ENCODE measurements around the gene S100A8.
A peak's percentile ranks its signal among the peaks of the same experiment; 100 is the strongest.

S100A8 gene

GRCh38 chr1:153346077-153346723 is 44.7 kb downstream of the S100A8 start:
- Histone ChIP-seq H3K9me3 (ENCODE audit: insufficient read depth, low read length) (no peaks in the 10 kb centered on the region), H3K4me2 (ENCODE audit: low read length) (peak overlapping the region; percentile 86), H3K4me3 (ENCODE audit: low read length) (peak overlapping the region; percentile 68), H3K36me3 (replicated peaks; ENCODE audit: low read depth, low read length) (no peaks in the 10 kb centered on the region), H3K9ac (ENCODE audit: low read length) (peak overlapping the region; percentile 55), H3K27ac (ENCODE audit: low read length) (peak overlapping the region; percentile 83), H3K79me2 (ENCODE audit: low read length) (no peaks in the 10 kb centered on the region), H3K4me1 (ENCODE audit: low read length) (peaks cover 83% of the 10 kb centered on the region), H2AFZ (ENCODE audit: low read depth, low read length) (peak overlapping the region; percentile 18; the same call in 1 of the 2 replicates), H4K20me1 (ENCODE audit: insufficient read depth, low read length) (no peaks in the 10 kb centered on the region), H3K27me3 (ENCODE audit: low read depth, low read length) (peaks cover 16% of the 10 kb centered on the region)
- TF ChIP-seq, protein P1, sequence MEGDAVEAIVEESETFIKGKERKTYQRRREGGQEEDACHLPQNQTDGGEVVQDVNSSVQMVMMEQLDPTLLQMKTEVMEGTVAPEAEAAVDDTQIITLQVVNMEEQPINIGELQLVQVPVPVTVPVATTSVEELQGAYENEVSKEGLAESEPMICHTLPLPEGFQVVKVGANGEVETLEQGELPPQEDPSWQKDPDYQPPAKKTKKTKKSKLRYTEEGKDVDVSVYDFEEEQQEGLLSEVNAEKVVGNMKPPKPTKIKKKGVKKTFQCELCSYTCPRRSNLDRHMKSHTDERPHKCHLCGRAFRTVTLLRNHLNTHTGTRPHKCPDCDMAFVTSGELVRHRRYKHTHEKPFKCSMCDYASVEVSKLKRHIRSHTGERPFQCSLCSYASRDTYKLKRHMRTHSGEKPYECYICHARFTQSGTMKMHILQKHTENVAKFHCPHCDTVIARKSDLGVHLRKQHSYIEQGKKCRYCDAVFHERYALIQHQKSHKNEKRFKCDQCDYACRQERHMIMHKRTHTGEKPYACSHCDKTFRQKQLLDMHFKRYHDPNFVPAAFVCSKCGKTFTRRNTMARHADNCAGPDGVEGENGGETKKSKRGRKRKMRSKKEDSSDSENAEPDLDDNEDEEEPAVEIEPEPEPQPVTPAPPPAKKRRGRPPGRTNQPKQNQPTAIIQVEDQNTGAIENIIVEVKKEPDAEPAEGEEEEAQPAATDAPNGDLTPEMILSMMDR (IDR thresholded peaks at IDR 0.05; ENCODE audit: low read depth, low read length) = no peak
- no peak; the same call in 1 of the 2 replicates for TF ChIP-seq EZH2phosphoT487 (IDR thresholded peaks at IDR 0.05; ENCODE audit: low read depth)

- peaks cover 10% of the 10 kb centered on the region; the same call in 1 of the 2 replicates for H3K27me3 ChIP-seq (ENCODE audit: low read depth, low read length)
- H3K36me3 ChIP-seq (replicated peaks; ENCODE audit: low read depth, low read length) = no peaks in the 10 kb centered on the region
- H2AFZ ChIP-seq (ENCODE audit: low read depth, low read length) = peak overlapping the region; percentile 18; the same call in 1 of the 2 replicates
- peak overlapping the region; percentile 68 for H3K4me3 ChIP-seq (ENCODE audit: low read length)
- TF ChIP-seq, protein P1 (IDR thresholded peaks at IDR 0.05; ENCODE audit: low read depth, low read length) = no peak
- TF ChIP-seq EZH2phosphoT487 (IDR thresholded peaks at IDR 0.05; ENCODE audit: low read depth) = no peak; the same call in 1 of the 2 replicates
- H3K79me2 ChIP-seq (ENCODE audit: low read length) = no peaks in the 10 kb centered on the region
- no peaks in the 10 kb centered on the region for H3K9me3 ChIP-seq (ENCODE audit: insufficient read depth, low read length)
- H3K9ac ChIP-seq (ENCODE audit: low read length) = peak overlapping the region; percentile 55
- H3K4me1 ChIP-seq (ENCODE audit: low read length) = peaks cover 78% of the 10 kb centered on the region
- peak overlapping the region; percentile 83 for H3K27ac ChIP-seq (ENCODE audit: low read length)
- no peaks in the 10 kb centered on the region for H4K20me1 ChIP-seq (ENCODE audit: insufficient read depth, low read length)
- H3K4me2 ChIP-seq (ENCODE audit: low read length) = peak overlapping the region; percentile 86
These were observed 45.4 kb downstream of the S100A8 start for GRCh38 chr1:153345187-153346076.

DNA sequence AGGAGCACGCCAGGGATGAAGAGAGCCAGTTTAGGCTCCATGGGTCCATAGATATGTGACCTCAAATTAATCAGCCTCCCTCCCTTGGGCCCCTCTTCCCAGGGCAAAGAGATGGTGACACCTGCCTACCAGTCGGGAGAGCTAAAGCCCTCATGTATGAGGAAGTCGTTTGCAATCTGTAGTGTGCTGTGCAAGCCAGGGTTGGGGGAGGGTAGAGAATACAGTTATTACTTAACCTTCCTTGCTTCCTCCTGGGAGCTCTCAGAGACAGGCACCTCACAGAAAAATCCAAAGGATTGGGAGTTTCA is 46.2 kb downstream of the S100A8 start:
- H3K4me3 ChIP-seq (ENCODE audit: low read length) = peak overlapping the region; percentile 68
- H3K36me3 ChIP-seq (replicated peaks; ENCODE audit: low read depth, low read length) = no peaks in the 10 kb centered on the region
- no peaks in the 10 kb centered on the region for H3K79me2 ChIP-seq (ENCODE audit: low read length)
- no peaks in the 10 kb centered on the region for H4K20me1 ChIP-seq (ENCODE audit: insufficient read depth, low read length)
- peak overlapping the region; percentile 83 for H3K27ac ChIP-seq (ENCODE audit: low read length)
- TF ChIP-seq, protein P1 (IDR thresholded peaks at IDR 0.05; ENCODE audit: low read depth, low read length) = peak; percentile 15; the same call in 1 of the 2 replicates
- no peak for TF ChIP-seq EZH2phosphoT487 (IDR thresholded peaks at IDR 0.05; ENCODE audit: low read depth)
- peaks cover 71% of the 10 kb centered on the region for H3K4me1 ChIP-seq (ENCODE audit: low read length)
- H3K4me2 ChIP-seq (ENCODE audit: low read length) = peak overlapping the region; percentile 86
- H3K27me3 ChIP-seq (ENCODE audit: low read depth, low read length) = peaks cover 7% of the 10 kb centered on the region; the same call in 1 of the 2 replicates
- no peak overlapping the region for H2AFZ ChIP-seq (ENCODE audit: low read depth, low read length)
- H3K9me3 ChIP-seq (ENCODE audit: insufficient read depth, low read length) = no peaks in the 10 kb centered on the region
- peak overlapping the region; percentile 55 for H3K9ac ChIP-seq (ENCODE audit: low read length)

Measured in OCI-LY3 (cell line).